GM19438 (cell line): ENCODE measurements around the gene MAGIX.
"Not testable (repeated sequence)": the region's sequence is repeated elsewhere in the genome, so short reads cannot be mapped to it uniquely, and the experiment has no call there.

Experiments used
- ATAC-seq: cut with Tn5 transposase; IDR thresholded peaks from one replicate; pipeline ENCODE4 v1.9.1; 2021; ENCODE audit warnings: low read depth; ENCODE audit not compliant: unreplicated experiment

MAGIX gene

GRCh38 chrX:49157194-49157593 is 5.4 kb upstream of the MAGIX start:
- no peak for ATAC-seq

GRCh38 chrX:49160908-49161307 is 1.6 kb upstream of the MAGIX start:
- ATAC-seq, result no peak

- ATAC-seq, result no peak
These were observed 926 bp upstream of the MAGIX start for GRCh38 chrX:49161632-49162031.

- peak; percentile 43 for ATAC-seq
These were observed 1.2 kb downstream of the MAGIX start for GRCh38 chrX:49163555-49164419.

- no peak for ATAC-seq
These were observed 2.2 kb downstream of the MAGIX start for GRCh38 chrX:49164589-49165360.

GRCh38 chrX:49165901-49166881 is 3.6 kb downstream of the MAGIX start:
- ATAC-seq, result peak; percentile 35

- ATAC-seq, result no peak
These were observed 4.6 kb downstream of the MAGIX start for GRCh38 chrX:49166914-49167739.

- ATAC-seq, result no peak
These were observed 5.2 kb downstream of the MAGIX start for GRCh38 chrX:49167740-49168108.

GRCh38 chrX:49171752-49172279 is 9.3 kb downstream of the MAGIX start, which contains the start of gene PLP2:
PLP2 (plus strand) TSS chrX:49171898; CDS start chrX:49172001, 103 bp downstream.
- ATAC-seq, result peak; percentile 31

- ATAC-seq, result peak; percentile 70
These were observed 9.8 kb downstream of the MAGIX start for GRCh38 chrX:49172280-49172780.

- not testable (repeated sequence) for ATAC-seq
These were observed 11.0 kb downstream of the MAGIX start for GRCh38 chrX:49173544-49173943.

GRCh38 chrX:49174723-49175122 is 12.2 kb downstream of the MAGIX start:
- ATAC-seq, result no peak

GRCh38 chrX:49175435-49176274 is 13.1 kb downstream of the MAGIX start:
- ATAC-seq, result no peak

- ATAC-seq, result no peak
These were observed 14.1 kb downstream of the MAGIX start for GRCh38 chrX:49176421-49177326.

GRCh38 chrX:49177338-49177833 is 14.8 kb downstream of the MAGIX start:
- no peak for ATAC-seq

GRCh38 chrX:49177873-49178480 is 15.4 kb downstream of the MAGIX start:
- ATAC-seq, result no peak

GRCh38 chrX:49178537-49178936 is 16.0 kb downstream of the MAGIX start:
- no peak for ATAC-seq
